Kidney (tissue), 14 donors: ENCODE measurements around the gene TC2N. TPM values are rescaled to one million over a fixed set of nuclear protein-coding genes. Genes with fewer than 3 reads are reported as not detected.

Experiments used
- DNase-seq, 5 donors: peaks; one replicate each; pipeline ENCODE4 v3.0.0-alpha.2; 2013 to 2020
- FAIRE-seq: peaks from 2 replicates; lab custom pipeline; 2012; peaks lifted over from hg19 to GRCh38; lab: Jason Lieb, UNC
- H3K27ac ChIP-seq, 2 donors: one replicate each; pipeline ENCODE4 v1.7.0; 2013; ENCODE audit warnings: low read depth in 2 of 2, low read length in 2 of 2, inconsistent platforms in 1 of 2
- H3K27me3 ChIP-seq: one replicate; pipeline ENCODE4 v1.7.1; 2013; ENCODE audit warnings: low read length, inconsistent platforms; ENCODE audit not compliant: control insufficient read depth, insufficient read depth
- H3K36me3 ChIP-seq, 3 donors: one replicate each; pipeline versions ENCODE4 v1.7.0 to v1.7.1; 2013; ENCODE audit warnings: low read length in 3 of 3, control low read depth in 1 of 3, inconsistent platforms in 1 of 3; ENCODE audit not compliant: insufficient read depth in 3 of 3, control insufficient read depth in 2 of 3
- H3K4me1 ChIP-seq, 3 donors: one replicate each; pipeline versions ENCODE4 v1.7.0 to v1.7.1; 2013; ENCODE audit warnings: low read length in 3 of 3, inconsistent platforms in 1 of 3, low read depth in 1 of 3; ENCODE audit not compliant: control insufficient read depth in 2 of 3, insufficient read depth in 2 of 3
- H3K4me3 ChIP-seq, 3 donors: one replicate each; pipeline versions ENCODE4 v1.7.0 to v1.8.1; 2013; ENCODE audit warnings: low read length in 3 of 3, control low read depth in 1 of 3, inconsistent platforms in 1 of 3
- H3K9ac ChIP-seq, 3 donors: one replicate each; pipeline versions ENCODE4 v1.7.0 to v1.7.1; 2013; ENCODE audit warnings: low read length in 3 of 3, control low read depth in 1 of 3, inconsistent platforms in 1 of 3
- H3K9me3 ChIP-seq, 3 donors: one replicate each; pipeline versions ENCODE4 v1.7.0 to v1.7.1; 2013; ENCODE audit warnings: low read length in 3 of 3, control low read depth in 1 of 3, inconsistent platforms in 1 of 3; ENCODE audit not compliant: control insufficient read depth in 2 of 3, insufficient read depth in 1 of 3
- intact Hi-C: fragments of 100-400 bp; cut with DNase I; formaldehyde crosslinking; loops from one replicate; pipeline ENCODE4 v1.11.1; 2022
- polyA plus RNA-seq: library from polyadenylated mRNA; stranded (reverse); fragments of 350-450 nt; fragmentation: Illumina TruSeq; extraction: RNeasy Lipid Tissue Mini Kit (QIAGEN cat#74804); gene quantifications from one replicate; pipeline ENCODE4 v1.2.3, GENCODE V29; 2014; ENCODE audit warnings: low read depth, low replicate concordance; ENCODE audit not compliant: insufficient read depth
- total RNA-seq: library from RNA; stranded (reverse); fragmentation: NEBNext Ultra II Directional; extraction: Animal tissue kit (Norgen Biotek cat#: 25700); gene quantifications from one replicate; pipeline ENCODE4 v1.2.1, GENCODE V29; 2021
- TF ChIP-seq, protein P1 (sequence below): IDR thresholded peaks from 3 replicates; pipeline ENCODE4 v1.5.1; 2012; ENCODE audit warnings: mild to moderate bottlenecking, moderate library complexity, borderline replicate concordance; ENCODE audit not compliant: insufficient read depth; ENCODE audit errors: extremely low read depth
- donor health status: control.
- donor health status: control.
- donor health status: control.
- donor health status: control.
- donor health status: control.
- donor health status: DM: yes; HTN: yes; CAD: no.
- donor health status: Normal renal cell carcinoma (clear cell type).

Gene TC2N
- total and polyA plus RNA-seq, 2 donors from 2014 or later = 5.8 to 39.7 TPM

DNA sequence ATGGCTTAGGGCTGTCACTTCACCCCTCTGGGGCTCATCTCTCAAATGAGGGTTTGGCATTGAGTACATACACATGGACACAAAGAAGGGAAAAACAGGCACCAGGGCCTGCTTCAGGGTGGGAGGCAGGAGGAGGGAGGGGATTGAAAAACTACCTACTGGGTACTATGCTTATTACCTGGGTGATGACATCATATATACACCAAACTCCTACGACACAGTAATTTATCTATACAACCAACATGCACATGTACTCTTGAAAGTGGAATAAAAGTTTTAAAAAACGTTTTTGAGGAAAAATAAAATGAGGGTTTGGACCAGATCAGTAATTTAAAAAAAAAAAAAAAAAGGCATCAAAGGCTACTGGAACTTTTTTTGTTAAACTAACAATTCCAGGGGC is 3.6 kb upstream of the TC2N start:
- no peak for DNase-seq
- Histone ChIP-seq H3K9ac (no peak overlapping the region), H3K9me3 (no peaks in the 10 kb centered on the region), H3K27ac (no peak overlapping the region), H3K27me3 (no peaks in the 10 kb centered on the region), H3K4me3 (no peak overlapping the region), H3K36me3 (peaks cover 0 to 2% (median 0%) of the 10 kb centered on the region in 3 donors), H3K4me1 (peaks cover 0 to 5% (median 0%) of the 10 kb centered on the region in 3 donors)
- TF ChIP-seq, protein P1, sequence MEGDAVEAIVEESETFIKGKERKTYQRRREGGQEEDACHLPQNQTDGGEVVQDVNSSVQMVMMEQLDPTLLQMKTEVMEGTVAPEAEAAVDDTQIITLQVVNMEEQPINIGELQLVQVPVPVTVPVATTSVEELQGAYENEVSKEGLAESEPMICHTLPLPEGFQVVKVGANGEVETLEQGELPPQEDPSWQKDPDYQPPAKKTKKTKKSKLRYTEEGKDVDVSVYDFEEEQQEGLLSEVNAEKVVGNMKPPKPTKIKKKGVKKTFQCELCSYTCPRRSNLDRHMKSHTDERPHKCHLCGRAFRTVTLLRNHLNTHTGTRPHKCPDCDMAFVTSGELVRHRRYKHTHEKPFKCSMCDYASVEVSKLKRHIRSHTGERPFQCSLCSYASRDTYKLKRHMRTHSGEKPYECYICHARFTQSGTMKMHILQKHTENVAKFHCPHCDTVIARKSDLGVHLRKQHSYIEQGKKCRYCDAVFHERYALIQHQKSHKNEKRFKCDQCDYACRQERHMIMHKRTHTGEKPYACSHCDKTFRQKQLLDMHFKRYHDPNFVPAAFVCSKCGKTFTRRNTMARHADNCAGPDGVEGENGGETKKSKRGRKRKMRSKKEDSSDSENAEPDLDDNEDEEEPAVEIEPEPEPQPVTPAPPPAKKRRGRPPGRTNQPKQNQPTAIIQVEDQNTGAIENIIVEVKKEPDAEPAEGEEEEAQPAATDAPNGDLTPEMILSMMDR = no peak
- FAIRE-seq = no peak
- intact Hi-C loops = no loop called here

DNA sequence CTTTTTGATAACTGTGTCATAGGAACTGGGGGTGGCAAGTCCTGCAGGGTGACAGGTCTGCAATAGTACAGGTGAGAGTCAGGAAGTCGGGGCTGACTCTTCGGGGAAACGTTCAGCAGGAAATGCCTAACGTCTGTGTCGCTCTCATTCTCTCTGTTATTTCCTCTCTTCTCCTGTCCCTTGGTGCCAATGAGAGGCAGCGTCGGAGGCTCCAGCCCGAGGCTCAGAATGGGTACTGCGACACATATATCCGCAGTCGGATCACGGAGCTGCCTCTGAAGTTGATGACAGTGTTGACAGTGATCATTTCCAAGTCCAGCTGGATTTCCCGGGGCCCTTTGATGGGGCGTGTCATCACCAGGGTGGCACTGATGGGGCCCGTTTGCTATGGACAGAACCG is 2.7 kb upstream of the TC2N start:
- Histone ChIP-seq H3K36me3 (peaks cover 0 to 2% (median 0%) of the 10 kb centered on the region in 3 donors), H3K27ac (no peak overlapping the region), H3K9me3 (no peaks in the 10 kb centered on the region), H3K4me3 (no peak overlapping the region), H3K27me3 (no peaks in the 10 kb centered on the region), H3K9ac (no peak overlapping the region), H3K4me1 (peaks cover 0 to 5% (median 0%) of the 10 kb centered on the region in 3 donors)
- DNase-seq (no peak), FAIRE-seq (no peak)
- TF ChIP-seq, protein P1 = no peak
- intact Hi-C loops = no loop called here

DNA sequence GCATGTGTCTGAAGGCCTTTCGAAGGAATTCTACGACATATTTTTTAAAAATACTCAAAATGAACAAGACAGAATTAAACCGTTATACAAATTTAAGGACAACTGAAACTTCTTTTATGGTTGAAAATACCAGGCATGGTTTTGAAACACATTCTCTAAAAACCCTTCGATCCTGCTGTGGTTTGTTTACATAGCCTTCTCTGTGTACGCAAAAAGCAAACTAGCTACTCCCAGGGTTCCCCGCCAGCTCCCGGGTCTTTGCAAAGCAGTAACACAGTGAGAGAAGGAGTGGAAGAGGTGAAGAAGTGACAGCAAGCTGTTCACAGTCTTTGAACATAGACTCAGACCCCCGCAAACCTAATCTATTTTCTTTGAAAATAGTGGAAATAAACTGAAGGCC is 2.2 kb upstream of the TC2N start:
- Histone ChIP-seq H3K4me1 (peaks cover 0 to 5% (median 0%) of the 10 kb centered on the region in 3 donors), H3K9me3 (no peaks in the 10 kb centered on the region), H3K36me3 (peaks cover 0 to 2% (median 0%) of the 10 kb centered on the region in 3 donors), H3K4me3 (no peak overlapping the region), H3K27me3 (no peaks in the 10 kb centered on the region), H3K9ac (no peak overlapping the region), H3K27ac (no peak overlapping the region)
- DNase-seq (no peak), FAIRE-seq (no peak)
- TF ChIP-seq, protein P1 = no peak
- intact Hi-C loops = no loop called here

DNA sequence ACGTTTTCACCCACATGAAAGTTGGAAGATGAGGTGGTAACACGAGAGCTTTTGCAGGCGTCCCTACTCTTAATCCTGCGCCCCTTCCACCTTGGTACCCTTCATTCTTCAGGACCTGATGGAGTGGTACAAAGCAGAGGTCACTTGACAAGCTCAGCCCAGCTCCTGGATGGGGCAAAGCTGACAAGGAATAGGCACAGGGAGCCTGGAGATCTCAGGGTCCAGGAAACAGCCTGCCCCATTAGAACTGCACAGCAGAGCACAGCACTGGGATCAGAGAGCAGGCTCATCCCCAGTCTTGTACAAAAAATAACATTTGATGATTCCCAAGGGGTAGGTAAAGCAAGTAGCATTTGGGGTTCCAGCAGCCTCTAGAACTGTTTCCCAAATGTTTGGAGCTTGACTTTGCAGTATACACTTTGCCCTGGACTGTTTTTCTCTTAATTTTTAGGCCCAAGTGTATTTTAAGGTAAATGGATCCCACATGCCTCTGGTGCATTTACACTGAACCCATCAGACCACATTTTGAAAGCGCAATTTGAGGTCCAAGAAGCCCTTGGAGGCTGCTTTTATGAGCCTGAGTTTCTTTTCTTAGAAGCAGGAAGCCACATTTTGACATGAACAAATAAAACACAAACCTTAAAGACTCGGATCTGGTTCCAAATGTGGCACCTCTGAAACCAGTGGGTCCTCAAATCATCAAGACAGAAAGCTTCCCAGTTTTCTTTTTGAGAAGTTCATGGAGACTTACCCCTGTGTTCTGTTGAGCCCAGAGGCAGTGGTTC is 633 bp downstream of the TC2N start:
- Histone ChIP-seq H3K27me3 (no peaks in the 10 kb centered on the region), H3K4me1 (no peaks in the 10 kb centered on the region), H3K9me3 (no peaks in the 10 kb centered on the region), H3K9ac (no peak overlapping the region), H3K36me3 (no peaks in the 10 kb centered on the region), H3K27ac (no peak overlapping the region), H3K4me3 (no peak overlapping the region)
- FAIRE-seq (no peak), DNase-seq (no peak)
- intact Hi-C loops = no loop called here
- TF ChIP-seq, protein P1 = no peak
